Bronchial epithelial cell (primary cell): Measurements from ENCODE around the gene WNT8A. TPM values are rescaled to one million over a fixed set of nuclear protein-coding genes. Genes with fewer than 3 reads are reported as not detected.
A peak's percentile ranks its signal among the peaks of the same experiment; 100 is the strongest.
"Not testable (repeated sequence)": the region's sequence is repeated elsewhere in the genome, so short reads cannot be mapped to it uniquely, and the experiment has no call there.

Source experiments
- DNase-seq: peaks from one replicate; pipeline ENCODE4 v3.0.0-alpha.2; 2010; ENCODE audit warnings: low read depth
- FAIRE-seq: peaks from 2 replicates; lab custom pipeline; 2011; peaks lifted over from hg19 to GRCh38; lab: Jason Lieb, UNC
- H3K27me3 ChIP-seq: 2 replicates; pipeline ENCODE4 v1.5.1; 2011; ENCODE audit warnings: low read length; ENCODE audit not compliant: control insufficient read depth, insufficient read depth
- H3K36me3 ChIP-seq: 2 replicates; pipeline ENCODE4 v1.5.1; 2011; ENCODE audit warnings: low read length; ENCODE audit not compliant: control insufficient read depth, insufficient read depth
- H3K4me3 ChIP-seq: 2 replicates; pipeline ENCODE4 v1.5.1; 2011; ENCODE audit warnings: mild to moderate bottlenecking, low read depth, low read length, control low read depth
- total RNA-seq: library from RNA; depleted of rRNA; stranded (reverse); fragments of >200 nt; gene quantifications from 2 replicates; pipeline ENCODE4 v1.2.1, GENCODE V29; 2014
- TF ChIP-seq, protein P1 (sequence below): IDR thresholded peaks from 2 replicates; pipeline ENCODE4 v1.5.1; 2011; ENCODE audit warnings: mild to moderate bottlenecking, moderate library complexity, low read length, control low read depth, inconsistent platforms; ENCODE audit not compliant: insufficient read depth, severe bottlenecking

WNT8A gene
- total RNA-seq, 1 donor from 2014 or later = not detected

DNA sequence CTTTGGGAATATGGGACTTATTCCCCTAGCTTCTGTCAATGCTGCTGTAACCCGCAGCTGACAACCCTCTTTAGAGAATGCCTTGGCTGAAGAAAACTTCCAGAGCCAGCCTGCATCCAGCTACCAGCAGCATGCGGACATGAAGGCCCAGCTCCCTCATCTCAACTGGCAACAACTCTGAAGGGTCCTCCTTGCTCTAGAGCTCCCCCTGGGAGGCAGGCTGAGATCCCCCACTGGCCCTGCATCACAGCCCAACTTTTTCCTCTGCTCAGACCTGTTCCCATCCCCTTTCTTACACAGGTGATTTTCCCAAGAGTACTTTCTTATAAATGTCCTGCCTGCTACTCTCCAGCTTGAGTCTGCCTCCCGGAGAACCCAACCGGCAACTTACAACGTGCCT lies 18.7 kb upstream of the WNT8A start:
- no peaks in the 10 kb centered on the region for H3K27me3 ChIP-seq
- TF ChIP-seq, protein P1, sequence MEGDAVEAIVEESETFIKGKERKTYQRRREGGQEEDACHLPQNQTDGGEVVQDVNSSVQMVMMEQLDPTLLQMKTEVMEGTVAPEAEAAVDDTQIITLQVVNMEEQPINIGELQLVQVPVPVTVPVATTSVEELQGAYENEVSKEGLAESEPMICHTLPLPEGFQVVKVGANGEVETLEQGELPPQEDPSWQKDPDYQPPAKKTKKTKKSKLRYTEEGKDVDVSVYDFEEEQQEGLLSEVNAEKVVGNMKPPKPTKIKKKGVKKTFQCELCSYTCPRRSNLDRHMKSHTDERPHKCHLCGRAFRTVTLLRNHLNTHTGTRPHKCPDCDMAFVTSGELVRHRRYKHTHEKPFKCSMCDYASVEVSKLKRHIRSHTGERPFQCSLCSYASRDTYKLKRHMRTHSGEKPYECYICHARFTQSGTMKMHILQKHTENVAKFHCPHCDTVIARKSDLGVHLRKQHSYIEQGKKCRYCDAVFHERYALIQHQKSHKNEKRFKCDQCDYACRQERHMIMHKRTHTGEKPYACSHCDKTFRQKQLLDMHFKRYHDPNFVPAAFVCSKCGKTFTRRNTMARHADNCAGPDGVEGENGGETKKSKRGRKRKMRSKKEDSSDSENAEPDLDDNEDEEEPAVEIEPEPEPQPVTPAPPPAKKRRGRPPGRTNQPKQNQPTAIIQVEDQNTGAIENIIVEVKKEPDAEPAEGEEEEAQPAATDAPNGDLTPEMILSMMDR = peak; percentile 38
- no peak overlapping the region for H3K4me3 ChIP-seq
- no peak for FAIRE-seq
- no peaks in the 10 kb centered on the region for H3K36me3 ChIP-seq
- no peak for DNase-seq

DNA sequence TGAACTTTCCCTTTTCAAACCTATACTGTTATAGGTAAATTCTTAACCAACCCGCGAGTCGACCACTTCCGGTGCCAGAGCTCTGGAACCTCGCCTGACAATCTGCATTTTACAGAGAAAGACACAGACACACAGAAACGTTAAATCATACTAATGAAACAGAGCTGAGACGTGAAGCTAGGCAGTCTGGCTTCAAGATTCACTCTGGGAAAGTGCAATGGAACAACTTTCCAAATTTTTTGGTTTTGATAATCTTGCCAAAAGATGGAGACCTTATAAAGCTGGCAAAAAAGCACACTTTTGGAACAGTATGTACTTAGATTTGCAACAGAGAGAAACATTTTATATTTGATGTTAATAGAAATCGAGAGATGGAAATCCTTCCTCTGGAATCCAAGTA lies 15.9 kb upstream of the WNT8A start:
- FAIRE-seq (no peak), DNase-seq (no peak)
- no peaks in the 10 kb centered on the region for H3K27me3 ChIP-seq
- H3K36me3 ChIP-seq = no peaks in the 10 kb centered on the region
- TF ChIP-seq, protein P1 = no peak
- H3K4me3 ChIP-seq = no peak overlapping the region

DNA sequence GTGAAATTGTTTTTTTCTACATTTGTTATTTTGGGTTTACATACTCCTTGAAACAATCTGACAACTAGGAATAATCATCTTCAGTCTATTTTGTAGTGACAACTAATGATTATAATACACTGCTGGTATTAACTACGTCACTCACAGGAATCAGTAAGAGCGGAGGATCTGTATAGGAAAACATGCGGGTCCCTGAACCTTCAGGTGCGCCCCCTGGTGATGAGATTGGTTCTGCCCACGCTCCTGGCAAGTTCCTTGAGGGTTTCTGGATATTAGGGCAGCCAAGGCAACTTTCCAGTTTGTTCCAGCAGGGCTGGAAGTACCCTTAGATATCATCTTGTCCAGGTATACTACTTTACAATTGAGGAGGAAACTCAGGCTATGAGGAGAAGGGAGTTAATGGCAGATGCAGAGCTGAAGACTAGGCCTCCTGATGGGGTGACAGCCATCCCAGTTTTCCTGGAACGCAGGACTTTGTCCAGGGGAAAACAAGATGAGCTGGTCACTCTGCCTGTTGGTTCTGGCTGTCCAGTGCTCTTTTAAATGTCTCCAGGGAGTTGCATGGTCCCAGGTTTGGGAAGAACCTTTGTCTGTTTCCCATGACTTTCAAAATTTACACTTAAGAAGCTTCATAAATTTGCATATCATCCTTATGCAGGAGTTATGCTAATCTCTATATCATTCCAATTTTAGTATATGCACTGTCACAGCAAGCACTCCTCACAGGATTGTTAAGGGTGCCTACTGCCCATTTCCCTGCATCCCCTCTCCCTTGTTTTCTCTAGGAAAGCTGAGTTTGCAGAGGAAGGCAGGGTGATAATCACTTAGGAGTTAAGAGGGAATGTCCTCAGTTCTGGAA lies 14.9 kb upstream of the WNT8A start:
- TF ChIP-seq, protein P1 = peak; percentile 69
- DNase-seq (peak; percentile 71), FAIRE-seq (no peak)
- Histone ChIP-seq H3K36me3 (no peaks in the 10 kb centered on the region), H3K27me3 (no peaks in the 10 kb centered on the region), H3K4me3 (no peak overlapping the region)

DNA sequence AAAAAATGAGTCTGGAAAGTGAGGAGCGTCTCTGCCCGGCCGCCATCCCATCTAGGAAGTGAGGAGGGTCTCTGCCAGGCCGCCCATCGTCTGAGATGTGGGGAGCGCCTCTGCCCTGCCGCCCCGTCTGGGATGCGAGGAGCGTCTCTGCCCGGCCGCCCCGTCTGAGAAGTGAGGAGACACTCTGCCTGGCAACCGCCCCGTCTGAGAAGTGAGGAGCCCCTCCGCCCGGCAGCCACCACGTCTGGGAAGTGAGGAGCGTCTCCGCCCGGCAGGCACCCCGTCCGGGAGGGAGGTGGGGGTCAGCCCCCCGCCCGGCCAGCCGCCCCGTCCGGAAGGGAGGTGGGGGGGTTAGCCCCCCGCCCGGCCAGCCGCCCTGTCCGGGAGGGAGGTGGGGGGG lies 13.8 kb upstream of the WNT8A start:
- DNase-seq, H3K27me3 ChIP-seq, H3K4me3 ChIP-seq, FAIRE-seq, H3K36me3 ChIP-seq: not testable (repeated sequence)

DNA sequence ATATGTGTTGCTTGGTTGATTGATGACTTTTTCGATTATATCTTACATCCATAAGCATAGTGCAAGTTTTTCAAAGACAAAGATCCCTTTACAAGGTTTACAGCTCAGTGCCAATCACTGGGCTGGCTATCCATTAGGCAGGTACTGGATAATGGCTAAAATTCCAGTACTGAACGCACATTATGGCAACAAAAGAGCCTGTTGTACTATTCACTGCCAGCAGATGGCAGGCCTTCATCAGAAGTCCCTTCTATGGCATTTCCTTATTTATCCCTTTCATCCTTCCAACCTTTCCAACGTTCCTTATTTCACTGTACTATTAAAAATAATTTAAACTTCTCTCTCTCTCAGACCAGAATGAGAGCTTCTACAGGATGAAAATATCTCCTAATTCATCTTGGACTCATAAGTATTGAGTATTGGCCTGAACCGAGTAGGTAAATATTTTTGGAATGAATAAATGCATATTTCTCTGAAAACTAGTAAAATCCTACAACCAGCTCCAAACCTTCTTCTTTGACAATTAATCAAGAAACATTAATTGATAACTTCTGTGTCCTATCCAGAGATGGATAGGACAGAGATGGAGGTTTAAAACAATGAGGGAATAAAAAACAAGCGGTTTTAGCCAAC lies 6.7 kb upstream of the WNT8A start:
- TF ChIP-seq, protein P1 = peak; percentile 76
- Histone ChIP-seq H3K36me3 (no peaks in the 10 kb centered on the region), H3K4me3 (no peak overlapping the region), H3K27me3 (no peaks in the 10 kb centered on the region)
- peak; percentile 76 for FAIRE-seq
- peak; percentile 60 for DNase-seq

DNA sequence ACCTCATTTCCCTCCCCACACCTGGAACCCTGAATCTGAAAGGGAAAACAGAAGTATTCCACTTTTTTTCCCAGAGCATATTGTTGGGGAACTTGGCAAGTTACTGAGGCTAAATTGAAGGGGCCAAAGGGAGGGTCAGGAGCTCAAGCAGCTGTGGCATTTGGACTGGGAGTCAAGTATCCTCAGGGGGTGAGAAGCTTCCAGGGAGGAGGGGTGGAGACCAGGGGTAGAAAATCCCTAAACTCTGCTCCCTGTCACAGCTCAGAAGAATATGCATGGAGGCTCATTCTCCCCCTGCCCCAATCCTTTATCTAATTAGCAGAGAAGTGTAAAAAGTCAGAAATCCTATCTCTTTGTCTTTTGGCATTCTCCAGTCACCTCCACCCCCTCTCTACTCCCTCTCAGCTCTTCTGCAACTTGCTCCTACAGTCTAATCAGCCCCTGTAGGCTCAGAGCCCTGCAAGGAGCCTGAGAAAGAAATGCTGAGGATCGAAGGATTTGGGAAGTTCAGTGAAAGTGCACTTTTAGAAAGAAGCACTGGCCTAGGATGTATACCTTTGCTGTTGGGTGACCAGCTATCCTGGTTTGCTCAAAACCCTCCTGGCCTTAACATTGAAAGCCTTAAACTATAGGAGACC lies 5.7 kb upstream of the WNT8A start:
- TF ChIP-seq, protein P1 = no peak
- H3K27me3 ChIP-seq = no peaks in the 10 kb centered on the region
- no peak for FAIRE-seq

More for the DNA sequence above, 5.7 kb upstream of the WNT8A start:
- H3K36me3 ChIP-seq = no peaks in the 10 kb centered on the region
- DNase-seq = no peak
- H3K4me3 ChIP-seq = no peak overlapping the region
